ENCODE results near the gene LAIR2. TPM values are rescaled to one million over a fixed set of nuclear protein-coding genes. Genes with fewer than 3 reads are reported as not detected.
"Not testable (repeated sequence)": the region's sequence is repeated elsewhere in the genome, so short reads cannot be mapped to it uniquely, and the experiment has no call there.

The LAIR2 gene
- total RNA-seq, 1 experiment from 2014 or later: not detected

DNA sequence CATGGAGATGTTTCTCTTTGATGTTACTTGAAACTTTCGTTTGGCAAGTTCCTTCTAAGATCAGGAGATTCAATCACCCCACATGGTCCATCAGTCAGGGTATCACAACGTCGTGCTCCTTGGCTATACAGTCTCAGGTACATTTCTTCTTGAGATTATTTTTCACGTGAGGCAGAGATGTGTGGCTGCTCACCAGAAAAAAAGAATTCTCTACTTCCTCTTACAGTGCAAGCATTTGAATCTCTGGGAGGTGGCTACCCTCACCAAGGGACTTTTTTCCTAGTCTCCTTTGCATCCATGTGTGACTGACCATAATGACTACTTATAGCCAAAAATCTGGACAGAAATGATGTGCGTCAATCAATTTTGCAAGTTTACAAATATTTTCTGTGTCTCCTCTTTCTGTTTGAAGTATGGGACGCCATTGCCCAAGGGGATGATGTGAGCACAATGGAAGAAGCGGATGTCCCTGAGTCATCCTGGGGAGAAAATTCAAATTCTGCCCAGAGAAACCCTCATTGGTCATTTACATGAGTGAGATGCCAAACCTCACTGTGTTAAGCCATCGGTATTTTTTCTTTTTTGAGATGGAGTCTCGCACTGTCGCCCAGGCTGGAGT is 8.6 kb upstream of the LAIR2 start:
- no peak for DNase-seq (ENCODE audit: low spot score)

DNA sequence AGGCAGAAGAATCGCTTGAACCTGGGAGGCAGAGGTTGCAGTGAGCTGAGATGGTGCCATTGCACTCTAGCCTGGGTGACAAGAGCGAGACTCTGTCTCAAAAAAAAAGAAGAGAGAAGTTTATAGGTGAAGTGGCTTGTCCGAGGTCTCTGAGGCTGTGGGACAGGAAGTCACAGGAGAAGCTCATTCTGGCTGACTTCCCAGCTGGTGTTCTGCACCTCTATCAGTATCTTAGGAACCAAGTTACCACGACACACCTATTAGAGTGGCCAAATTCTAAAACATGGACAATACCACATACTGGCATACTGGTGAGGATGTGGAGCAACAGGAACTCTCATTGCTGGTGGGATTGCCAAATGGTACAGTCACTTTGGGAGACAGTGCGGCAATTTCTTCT is 7.3 kb upstream of the LAIR2 start:
- DNase-seq (ENCODE audit: low spot score): not testable (repeated sequence)

DNA sequence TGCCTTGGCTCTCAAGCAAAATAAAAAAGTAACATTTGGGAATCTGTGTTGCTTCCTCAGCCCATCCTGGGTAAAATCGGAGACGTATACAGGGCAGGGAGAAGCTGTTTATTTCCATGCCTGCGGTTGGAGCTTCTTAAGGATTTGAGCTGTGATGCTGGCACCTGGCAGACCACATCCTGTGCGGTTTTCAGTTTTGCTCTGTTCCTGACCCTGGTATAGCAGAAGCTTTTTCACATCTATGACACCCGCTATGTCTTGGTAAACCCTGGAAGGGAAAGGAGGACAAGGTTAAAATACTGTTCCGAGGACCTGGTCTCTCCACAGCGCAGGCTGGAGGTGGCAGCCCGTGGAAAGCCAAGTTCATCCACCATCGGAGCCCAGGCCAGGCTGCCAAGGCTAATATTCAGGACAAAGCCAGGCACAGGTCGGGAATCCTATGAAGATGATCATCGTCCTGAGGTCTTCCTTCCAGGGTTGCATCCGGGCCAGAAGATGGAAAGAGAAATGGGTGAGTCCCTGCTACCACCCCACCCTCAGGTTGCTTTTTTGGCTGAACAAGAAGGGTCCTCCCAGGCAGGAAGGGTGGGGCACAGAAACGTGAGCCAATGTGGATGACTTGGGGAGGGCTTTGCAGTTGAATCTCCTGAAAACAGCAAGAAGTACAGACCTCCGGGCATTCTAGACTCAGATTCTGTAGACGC is 4.7 kb upstream of the LAIR2 start:
- peak; percentile 43 for DNase-seq (ENCODE audit: low spot score)

DNA sequence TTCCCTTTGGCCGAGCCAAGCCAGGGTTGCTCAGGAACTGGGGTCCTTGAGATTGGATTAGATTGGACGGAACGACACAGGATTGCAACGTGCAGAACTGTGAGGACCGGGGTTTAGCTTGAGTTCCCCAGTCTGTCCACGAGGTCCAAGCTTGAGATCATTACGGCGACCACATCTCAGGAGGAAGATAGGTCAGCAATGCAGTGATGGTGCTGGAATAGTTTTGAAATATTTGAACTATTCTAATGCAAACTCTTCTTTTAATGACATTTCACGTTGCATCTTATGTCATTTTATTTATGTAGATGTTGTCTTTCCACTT is 4.2 kb upstream of the LAIR2 start:
- not testable (repeated sequence) for DNase-seq (ENCODE audit: low spot score)

DNA sequence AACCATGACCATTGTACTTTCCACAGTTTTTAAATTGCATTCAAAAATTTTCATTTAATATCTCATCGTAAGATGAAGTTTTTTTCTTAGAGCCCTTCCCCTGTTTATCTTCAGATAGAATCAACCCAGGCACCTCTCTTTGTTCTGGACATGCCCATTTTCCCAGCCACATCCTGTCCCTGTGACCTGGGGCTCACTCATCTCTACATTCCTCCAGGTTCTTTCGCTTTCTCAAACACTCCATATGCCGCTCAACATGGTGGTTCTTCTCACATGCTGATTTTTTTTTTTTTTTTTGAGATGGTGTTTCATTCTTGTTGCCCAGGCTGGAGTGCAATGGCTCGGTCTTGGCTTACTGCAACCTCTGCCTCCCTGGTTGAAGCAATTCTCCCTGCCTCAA is 2.9 kb downstream of the LAIR2 start:
- not testable (repeated sequence) for DNase-seq (ENCODE audit: low spot score)

DNA sequence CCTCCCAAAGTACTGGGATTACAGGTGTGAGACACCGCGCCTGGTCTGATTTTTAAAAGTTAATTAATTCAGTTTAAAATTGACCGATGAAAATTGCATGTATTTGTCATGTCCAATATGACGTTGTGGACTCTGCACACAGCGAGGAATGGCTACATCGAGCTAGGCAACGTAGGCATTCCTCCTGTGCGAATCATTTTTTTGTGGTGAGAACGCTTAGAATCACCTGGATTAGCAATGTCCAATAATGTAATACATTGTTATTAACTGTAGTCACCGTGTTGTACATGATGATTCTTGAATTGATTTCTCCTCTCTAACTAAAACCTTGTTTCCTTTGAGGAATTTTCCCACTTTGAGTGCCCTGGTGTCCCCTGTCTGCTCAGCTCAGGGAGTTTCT is 3.4 kb downstream of the LAIR2 start:
- no peak for DNase-seq (ENCODE audit: low spot score)

DNA sequence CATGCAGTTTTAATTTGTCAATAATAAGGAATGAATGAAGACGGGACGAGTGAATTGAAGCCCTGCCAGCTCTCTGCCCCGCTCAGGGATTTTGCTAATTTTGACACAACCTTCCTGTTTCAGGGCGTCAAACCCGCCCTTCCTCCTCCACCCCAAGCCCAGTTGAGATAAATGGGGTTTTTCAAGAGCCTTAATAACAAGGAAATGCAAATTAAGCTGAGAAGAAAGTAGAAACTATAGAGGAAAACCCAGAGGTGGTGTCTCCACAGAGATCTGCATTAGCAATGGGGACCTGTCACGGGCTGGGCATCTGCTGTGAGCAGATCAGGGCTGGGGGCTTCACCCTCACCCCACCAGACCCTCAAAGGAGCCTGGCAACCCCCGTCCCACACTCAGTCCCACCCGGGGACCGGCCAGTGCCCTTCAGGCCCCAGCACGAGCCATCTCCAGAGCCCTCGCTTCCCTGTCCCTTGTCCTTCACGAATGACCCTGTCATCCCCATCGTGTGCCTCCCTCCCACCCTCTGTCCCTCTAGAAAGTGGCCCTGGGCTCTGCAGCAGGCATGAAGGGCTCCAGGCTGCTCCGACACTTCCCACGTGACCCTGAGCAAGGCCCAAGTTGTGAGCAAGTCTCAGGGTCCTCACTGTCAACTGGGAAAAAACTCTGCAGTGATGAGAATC is 4.5 kb downstream of the LAIR2 start:
- DNase-seq (ENCODE audit: low spot score): not testable (repeated sequence)

DNA sequence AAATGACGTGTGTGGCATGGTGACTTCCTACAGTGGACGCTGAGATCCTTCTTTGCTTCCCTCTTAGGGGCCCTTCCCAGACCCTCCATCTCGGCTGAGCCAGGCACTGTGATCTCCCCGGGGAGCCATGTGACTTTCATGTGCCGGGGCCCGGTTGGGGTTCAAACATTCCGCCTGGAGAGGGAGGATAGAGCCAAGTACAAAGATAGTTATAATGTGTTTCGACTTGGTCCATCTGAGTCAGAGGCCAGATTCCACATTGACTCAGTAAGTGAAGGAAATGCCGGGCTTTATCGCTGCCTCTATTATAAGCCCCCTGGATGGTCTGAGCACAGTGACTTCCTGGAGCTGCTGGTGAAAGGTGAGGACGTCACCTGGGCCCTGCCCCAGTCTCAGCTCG is 5.2 kb downstream of the LAIR2 start:
- DNase-seq (ENCODE audit: low spot score): peak; percentile 21

DNA sequence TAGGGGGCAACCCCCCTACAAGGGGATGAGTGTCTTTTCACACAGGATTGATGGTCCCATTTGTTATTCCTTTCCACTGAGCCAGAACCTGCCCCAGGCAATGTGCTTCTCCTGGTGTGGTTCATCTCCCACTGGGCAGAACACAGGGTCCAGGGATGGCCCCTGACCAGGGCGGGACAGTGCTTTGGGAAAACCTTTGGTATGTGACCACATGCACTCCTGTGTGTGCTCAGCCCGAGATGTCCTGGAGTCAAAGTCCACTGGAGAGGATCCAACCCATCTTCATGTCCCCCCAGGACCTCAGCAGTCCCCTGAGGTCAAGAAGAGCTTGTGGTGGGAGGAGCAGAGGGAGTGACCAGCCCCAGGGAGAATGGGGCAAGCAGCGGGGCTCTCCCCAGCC is 5.9 kb downstream of the LAIR2 start:
- not testable (repeated sequence) for DNase-seq (ENCODE audit: low spot score)

DNA sequence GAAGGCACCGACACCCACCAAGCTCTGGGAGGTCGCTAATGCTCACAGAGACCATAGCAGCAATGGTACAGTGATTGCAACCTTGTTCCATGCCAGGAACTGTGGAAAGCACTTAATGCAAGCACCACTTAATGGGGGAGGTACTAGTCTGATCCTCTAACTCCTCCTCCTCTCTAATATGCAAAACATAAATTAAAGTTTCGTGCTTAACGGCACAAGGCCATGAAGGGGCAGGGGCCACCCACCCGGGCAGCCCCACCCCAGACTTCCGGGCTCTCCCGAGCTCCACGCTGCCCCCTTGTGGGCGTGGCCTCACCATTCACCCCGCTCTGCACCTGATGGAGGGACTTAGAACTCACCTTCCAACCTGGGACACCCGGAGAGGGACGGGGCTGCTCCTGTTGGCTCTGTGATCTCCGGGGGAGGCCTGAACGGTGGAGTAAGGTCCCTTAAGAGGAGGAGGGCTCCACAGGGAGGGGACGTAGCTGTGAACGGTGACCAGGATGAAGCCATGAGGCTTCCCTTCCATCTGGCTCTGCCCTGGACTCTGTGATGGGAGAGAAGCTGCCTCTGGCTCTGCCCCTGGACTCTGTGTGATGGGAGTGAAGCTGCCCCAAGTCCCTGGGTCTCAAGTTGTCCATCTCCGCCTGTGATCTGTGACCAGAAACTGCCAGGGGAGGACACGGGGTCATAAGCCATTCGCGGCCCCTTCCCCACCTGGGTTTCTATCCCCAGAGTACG is 6.7 kb downstream of the LAIR2 start:
- DNase-seq (ENCODE audit: low spot score): not testable (repeated sequence)

DNA sequence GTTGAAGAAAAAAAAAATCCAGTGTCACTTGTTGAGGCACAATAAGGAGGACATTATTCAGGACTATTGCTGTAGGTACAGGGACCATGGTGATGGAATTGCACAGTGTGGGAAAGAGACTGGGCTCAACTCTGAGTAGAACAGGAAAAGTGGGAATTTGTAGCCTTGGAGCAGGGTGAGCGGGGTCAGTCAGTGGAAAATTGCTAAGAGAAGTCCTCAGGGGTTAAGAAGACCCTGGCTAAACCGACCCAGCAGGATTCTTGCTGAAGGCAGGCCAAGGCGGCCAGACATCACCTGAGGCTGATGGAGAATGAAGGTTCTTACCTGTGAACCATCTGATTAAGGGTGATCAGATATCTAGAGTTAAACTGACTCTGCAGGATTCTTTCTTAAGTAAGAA is 12.5 kb downstream of the LAIR2 start:
- no peak for DNase-seq (ENCODE audit: low spot score)

DNA sequence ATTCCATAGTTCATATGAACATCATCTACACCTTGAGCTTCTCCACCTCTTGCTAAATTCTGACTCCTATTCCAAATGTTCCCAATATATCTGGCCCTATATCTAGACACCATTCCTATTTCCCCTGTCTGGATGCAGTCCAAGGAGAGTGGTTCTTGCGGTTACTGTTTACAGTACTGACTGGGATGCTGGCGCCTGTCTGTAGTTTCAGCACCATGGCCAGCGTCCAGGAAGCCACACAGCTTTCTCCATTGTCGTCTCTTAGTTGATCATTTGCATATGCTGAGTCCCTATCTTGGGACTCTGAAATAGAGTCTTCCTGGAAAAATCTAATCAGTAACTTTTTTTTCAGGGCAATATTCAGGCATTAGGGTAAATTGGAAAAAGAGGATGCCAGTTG is 14.9 kb downstream of the LAIR2 start:
- DNase-seq (ENCODE audit: low spot score): peak; percentile 92

DNA sequence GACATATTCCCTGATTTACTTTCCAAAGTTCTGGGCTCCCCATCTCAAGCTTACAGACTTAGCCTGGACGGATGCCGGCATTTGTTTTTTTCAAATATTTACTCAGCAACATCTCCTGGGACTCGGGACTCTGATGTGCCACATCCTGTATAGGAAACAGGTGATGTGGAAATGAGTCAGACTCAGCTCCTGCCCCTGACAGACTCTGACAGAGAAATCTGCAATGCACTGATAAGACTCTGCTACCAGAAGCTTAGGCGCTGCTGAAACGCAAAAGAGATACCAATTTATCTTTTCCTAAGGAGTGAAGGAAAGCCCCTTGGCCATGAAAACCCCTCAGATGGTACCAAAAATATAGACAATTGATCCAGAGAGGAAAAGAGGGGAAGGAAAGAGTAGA is 16.2 kb downstream of the LAIR2 start:
- DNase-seq (ENCODE audit: low spot score): peak; percentile 92

DNA sequence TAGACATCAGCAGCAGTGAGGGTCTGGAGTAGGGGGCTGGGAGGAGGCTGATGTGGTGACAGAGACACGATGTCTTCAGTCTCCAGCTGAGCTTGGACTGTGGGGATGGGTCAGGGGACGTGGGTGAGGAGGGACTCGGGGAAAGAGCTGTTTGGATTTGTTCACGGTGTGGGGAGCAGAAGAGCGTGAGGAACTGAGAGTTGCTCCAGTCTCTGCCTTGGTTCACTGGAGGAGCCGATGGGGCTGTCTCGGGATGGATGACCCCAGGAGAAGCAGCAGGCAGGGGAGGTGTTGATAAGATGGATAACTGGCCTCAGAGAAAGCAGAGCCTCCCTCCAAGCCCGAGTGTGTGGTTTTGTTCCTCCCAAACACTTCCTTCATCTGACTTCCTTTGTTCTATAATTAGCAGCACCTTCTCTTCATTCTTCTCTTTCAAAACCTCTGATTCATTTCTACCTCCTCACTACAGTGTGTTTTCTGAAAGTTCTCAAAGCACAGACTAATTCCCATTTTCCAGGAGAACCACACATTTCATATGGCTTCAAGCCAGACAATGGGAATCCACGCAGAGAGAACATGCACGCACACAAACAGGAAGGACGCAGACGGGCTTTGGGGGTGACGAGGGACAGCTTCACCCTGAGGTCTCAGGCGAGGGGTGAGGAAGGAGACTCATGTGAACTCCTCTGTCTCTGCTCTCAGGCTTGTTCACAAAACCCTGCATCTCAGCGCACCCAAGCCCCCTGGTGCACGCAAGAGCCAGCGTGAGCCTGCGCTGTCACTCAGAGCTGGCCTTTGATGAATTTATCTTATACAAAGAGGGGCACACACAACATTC is 18.6 kb downstream of the LAIR2 start:
- DNase-seq (ENCODE audit: low spot score): peak; percentile 34

DNA sequence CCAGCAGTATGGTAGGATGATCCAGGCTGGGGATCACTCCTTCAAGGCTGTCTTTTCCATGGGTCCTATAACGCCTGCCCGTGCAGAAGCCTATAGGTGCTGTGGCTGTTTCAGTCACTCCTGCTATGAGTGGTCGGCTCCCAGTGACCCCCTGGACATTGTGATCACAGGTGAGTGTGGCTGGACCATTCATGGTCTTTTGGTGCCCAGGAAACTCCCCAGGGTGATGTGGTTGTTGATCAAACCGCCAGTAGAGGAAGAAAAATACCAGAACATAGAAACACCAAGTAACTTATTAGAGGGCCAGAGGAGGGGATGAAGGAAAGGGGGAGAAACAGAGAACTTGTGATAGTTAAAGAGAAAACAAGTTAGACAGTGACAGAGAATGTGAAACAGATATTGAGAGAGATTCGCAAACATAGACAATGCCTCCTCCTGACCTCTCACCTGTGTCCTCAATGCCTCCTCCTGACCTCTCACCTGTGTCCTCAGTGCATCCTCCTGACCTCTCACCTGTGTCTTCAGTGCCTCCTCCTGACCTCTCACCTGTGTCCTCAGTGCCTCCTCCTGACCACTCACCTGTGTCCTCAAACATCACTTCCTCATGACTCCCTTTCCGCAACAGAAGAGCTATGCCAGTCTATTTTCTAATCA is 19.4 kb downstream of the LAIR2 start:
- DNase-seq (ENCODE audit: low spot score): no peak

DNA sequence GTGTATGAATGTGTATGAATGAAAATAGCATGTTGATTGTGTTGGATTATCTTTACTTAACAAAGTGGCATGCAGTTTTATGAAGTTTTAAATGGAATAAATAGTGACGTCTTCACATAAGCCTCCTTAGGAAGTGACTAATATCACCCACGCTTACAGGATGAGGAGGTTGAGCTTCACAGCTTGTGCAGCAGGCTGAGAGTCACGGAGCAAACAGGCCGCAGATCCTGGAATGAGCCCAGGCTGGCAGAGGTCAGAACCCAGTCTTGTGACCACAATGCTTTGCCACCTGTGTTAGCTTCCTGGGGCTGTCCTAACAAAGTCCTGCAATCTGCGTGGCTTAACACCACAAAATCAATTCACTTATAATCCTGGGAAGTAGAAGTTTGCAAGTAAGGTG is 20.8 kb downstream of the LAIR2 start:
- DNase-seq (ENCODE audit: low spot score): peak; percentile 92

DNA sequence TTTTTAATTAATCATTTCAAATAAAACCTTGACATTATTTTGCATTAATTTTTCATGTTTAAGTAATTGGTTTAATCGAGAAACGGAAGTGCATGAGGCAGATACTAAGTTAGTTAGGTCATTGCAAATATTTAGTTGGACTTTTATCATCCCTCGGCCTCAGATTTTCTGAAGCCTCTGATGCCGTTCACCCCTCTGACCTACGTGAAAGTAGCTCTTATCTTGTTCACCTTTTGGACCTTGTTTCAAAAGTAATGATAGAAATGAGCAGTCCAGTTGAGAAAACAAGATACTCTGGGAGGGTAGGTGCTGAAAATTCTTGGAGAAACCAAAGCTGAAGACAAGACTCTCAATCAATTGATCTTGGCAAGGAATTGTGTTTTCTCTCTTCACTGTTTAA is 23.0 kb downstream of the LAIR2 start:
- no peak for DNase-seq (ENCODE audit: low spot score)

DNA sequence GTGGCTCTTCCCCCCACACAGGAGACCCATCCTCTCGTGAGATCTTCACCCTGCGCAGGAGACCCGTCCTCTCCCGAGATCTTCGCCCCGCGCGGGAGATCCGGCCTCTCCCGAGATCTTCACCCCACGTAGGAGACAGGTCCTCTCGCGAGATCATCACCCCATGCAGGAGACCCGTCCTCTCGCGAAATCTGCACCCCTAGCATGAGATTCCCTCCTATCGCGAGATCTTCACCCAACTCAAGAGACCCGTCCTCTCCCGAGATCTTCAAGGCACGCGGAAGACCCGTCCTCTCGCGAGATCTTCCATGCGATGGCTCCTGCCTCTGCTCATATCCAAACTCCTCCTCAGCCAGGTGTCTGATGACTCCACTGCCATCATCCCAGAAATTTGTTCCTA is 24.3 kb downstream of the LAIR2 start:
- peak; percentile 40 for DNase-seq (ENCODE audit: low spot score)

DNA sequence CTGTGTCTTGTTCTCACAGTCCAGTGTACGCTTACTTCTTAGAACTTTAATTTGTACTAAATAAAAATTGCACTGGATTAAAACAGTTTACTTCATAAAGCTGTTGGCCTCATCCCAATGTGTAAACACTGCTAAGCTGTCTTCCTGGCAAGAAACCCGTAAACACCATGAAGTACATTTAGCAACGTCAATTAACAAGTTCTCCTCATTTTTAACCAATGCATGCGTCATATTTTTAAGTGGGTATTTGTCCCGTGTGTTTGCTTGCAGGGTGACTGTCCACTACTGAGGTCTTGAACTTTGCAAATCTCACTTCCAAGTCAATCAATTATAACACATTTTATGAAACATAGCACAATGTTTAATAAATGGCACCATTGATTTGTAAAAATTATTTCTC is 28.2 kb downstream of the LAIR2 start:
- no peak for DNase-seq (ENCODE audit: low spot score)

DNA sequence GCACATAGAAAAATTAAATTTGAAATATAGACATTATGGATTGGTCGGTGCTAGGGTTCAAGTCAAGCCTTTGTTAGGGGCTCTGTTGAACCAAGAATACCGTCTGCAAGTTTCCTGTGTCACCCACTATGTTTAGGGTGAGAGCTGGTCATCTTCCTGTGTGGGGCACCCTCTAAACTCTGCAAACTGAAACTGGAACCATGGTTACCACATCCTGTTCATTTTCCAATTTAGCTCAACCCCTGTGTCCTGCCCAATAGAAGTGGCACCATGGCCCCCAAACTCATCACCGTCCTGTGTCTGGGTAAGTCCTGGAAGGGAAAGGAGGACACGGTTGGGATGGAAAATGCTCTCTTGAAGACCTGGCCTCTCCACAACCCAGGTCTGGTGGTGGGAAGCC is 29.9 kb downstream of the LAIR2 start:
- no peak for DNase-seq (ENCODE audit: low spot score)

DNA sequence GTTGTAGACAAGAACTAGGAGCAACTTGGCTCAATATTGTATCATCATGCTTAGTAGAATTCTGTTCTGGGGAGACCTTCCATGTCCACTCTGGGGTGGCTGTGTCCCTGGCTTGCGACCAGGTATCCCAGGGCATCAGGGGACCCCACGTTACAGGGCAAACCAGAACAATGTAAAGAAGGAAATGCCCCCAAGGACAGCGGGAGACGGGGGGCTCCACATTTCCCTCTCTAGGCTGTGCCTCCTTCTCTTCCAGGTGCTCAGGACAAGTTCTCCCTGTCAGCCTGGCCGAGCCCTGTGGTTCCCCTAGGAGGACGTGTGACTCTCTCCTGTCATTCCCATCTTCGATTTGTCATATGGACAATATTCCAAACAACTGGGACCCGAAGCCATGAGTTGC is 30.8 kb downstream of the LAIR2 start:
- no peak for DNase-seq (ENCODE audit: low spot score)
